Duodenal mucosa (tissue), 2 donors: ENCODE data around the gene TBC1D2B.
A peak's percentile ranks its signal among the peaks of the same experiment; 100 is the strongest.

ENCODE experiments used
- H3K27ac ChIP-seq: one replicate; pipeline ENCODE4 v1.7.0; 2013; ENCODE audit warnings: low read depth, low read length
- H3K27me3 ChIP-seq, 2 donors: one replicate each; pipeline ENCODE4 v1.7.0; 2013; ENCODE audit warnings: low read length in 2 of 2, control low read depth in 1 of 2; ENCODE audit not compliant: insufficient read depth in 2 of 2, control insufficient read depth in 1 of 2
- H3K36me3 ChIP-seq, 2 donors: one replicate each; pipeline ENCODE4 v1.7.0; 2013; ENCODE audit warnings: low read length in 2 of 2, control low read depth in 1 of 2; ENCODE audit not compliant: insufficient read depth in 2 of 2, control insufficient read depth in 1 of 2
- H3K4me1 ChIP-seq, 2 donors: one replicate each; pipeline ENCODE4 v1.7.0; 2013; ENCODE audit warnings: low read length in 2 of 2, control low read depth in 1 of 2; ENCODE audit not compliant: insufficient read depth in 2 of 2, control insufficient read depth in 1 of 2
- H3K4me3 ChIP-seq, 2 donors: one replicate each; pipeline ENCODE4 v1.7.0; 2013; ENCODE audit warnings: low read length in 2 of 2, low read depth in 1 of 2
- H3K9ac ChIP-seq, 2 donors: one replicate each; pipeline ENCODE4 v1.7.0; 2013; ENCODE audit warnings: low read length in 2 of 2, low read depth in 1 of 2
- H3K9me3 ChIP-seq, 2 donors: one replicate each; pipeline ENCODE4 v1.7.0; 2013; ENCODE audit warnings: low read length in 2 of 2, control low read depth in 1 of 2; ENCODE audit not compliant: control insufficient read depth in 1 of 2

Gene TBC1D2B

GRCh38 chr15:78077053-78077870, at the start of gene TBC1D2B:
TSS of gene TBC1D2B (minus strand) at chr15:78077711. CDS start at chr15:78077652, 59 bp downstream.
- Histone ChIP-seq H3K4me1 (peaks cover 30 to 31% of the 10 kb centered on the region in 2 donors), H3K36me3 (no peaks in the 10 kb centered on the region), H3K27me3 (no peaks in the 10 kb centered on the region), H3K9ac (peak within 1 kb of the TSS; percentile 83 to 93), H3K9me3 (no peaks in the 10 kb centered on the region), H3K4me3 (peak within 1 kb of the TSS; percentile 81 to 97), H3K27ac (peak within 1 kb of the TSS; percentile 85)

GRCh38 chr15:78125267-78125666, 47.8 kb upstream of the TBC1D2B start:
- H3K27me3 ChIP-seq = no peaks in the 10 kb centered on the region
- H3K9me3 ChIP-seq = no peaks in the 10 kb centered on the region
- H3K36me3 ChIP-seq = no peaks in the 10 kb centered on the region
- no peak overlapping the region for H3K27ac ChIP-seq
- H3K9ac ChIP-seq = no peak overlapping the region
- H3K4me1 ChIP-seq = peaks cover 14 to 25% of the 10 kb centered on the region in 2 donors
- H3K4me3 ChIP-seq = no peak overlapping the region

- H3K27me3 ChIP-seq = no peaks in the 10 kb centered on the region
Measured at GRCh38 chr15:78120523-78120922, 43.0 kb upstream of the TBC1D2B start.

GRCh38 chr15:78112551-78112950, 35.0 kb upstream of the TBC1D2B start:
- H3K9ac ChIP-seq = no peak overlapping the region
- H3K27me3 ChIP-seq = no peaks in the 10 kb centered on the region
- H3K36me3 ChIP-seq = no peaks in the 10 kb centered on the region
- H3K27ac ChIP-seq = no peak overlapping the region
- no peaks in the 10 kb centered on the region for H3K9me3 ChIP-seq
- H3K4me1 ChIP-seq = no peaks in the 10 kb centered on the region
- H3K4me3 ChIP-seq = no peak overlapping the region

More at GRCh38 chr15:78120523-78120922, 43.0 kb upstream of the TBC1D2B start:
- Histone ChIP-seq H3K9me3 (no peaks in the 10 kb centered on the region), H3K36me3 (no peaks in the 10 kb centered on the region), H3K4me1 (no peaks in the 10 kb centered on the region), H3K9ac (no peak overlapping the region), H3K4me3 (no peak overlapping the region), H3K27ac (no peak overlapping the region)

- no peak overlapping the region for H3K27ac ChIP-seq
- no peaks in the 10 kb centered on the region for H3K4me1 ChIP-seq
- H3K9me3 ChIP-seq = no peaks in the 10 kb centered on the region
- H3K36me3 ChIP-seq = no peaks in the 10 kb centered on the region
- H3K9ac ChIP-seq = no peak overlapping the region
- no peak overlapping the region for H3K4me3 ChIP-seq
- H3K27me3 ChIP-seq = no peaks in the 10 kb centered on the region
Measured at GRCh38 chr15:78111788-78112187, 34.3 kb upstream of the TBC1D2B start.

GRCh38 chr15:78110916-78111475, 33.5 kb upstream of the TBC1D2B start:
- no peaks in the 10 kb centered on the region for H3K27me3 ChIP-seq
- H3K9me3 ChIP-seq = no peaks in the 10 kb centered on the region
- H3K36me3 ChIP-seq = no peaks in the 10 kb centered on the region
- no peak overlapping the region for H3K4me3 ChIP-seq
- peaks cover under 1 to 3% of the 10 kb centered on the region in 2 donors for H3K4me1 ChIP-seq
- no peak overlapping the region for H3K27ac ChIP-seq
- H3K9ac ChIP-seq = no peak overlapping the region

GRCh38 chr15:78110096-78110495, 32.6 kb upstream of the TBC1D2B start:
- Histone ChIP-seq H3K9ac (no peak overlapping the region), H3K4me1 (peaks cover 10% of the 10 kb centered on the region in 2 donors), H3K4me3 (no peak overlapping the region)

GRCh38 chr15:78109156-78109555, 31.6 kb upstream of the TBC1D2B start:
- H3K9me3 ChIP-seq = no peaks in the 10 kb centered on the region

More at GRCh38 chr15:78110096-78110495, 32.6 kb upstream of the TBC1D2B start:
- Histone ChIP-seq H3K27ac (no peak overlapping the region), H3K27me3 (no peaks in the 10 kb centered on the region), H3K9me3 (no peaks in the 10 kb centered on the region), H3K36me3 (no peaks in the 10 kb centered on the region)

GRCh38 chr15:78108300-78109084, 31.0 kb upstream of the TBC1D2B start:
- Histone ChIP-seq H3K4me1 (peaks cover 17 to 21% of the 10 kb centered on the region in 2 donors), H3K36me3 (no peaks in the 10 kb centered on the region), H3K9me3 (no peaks in the 10 kb centered on the region), H3K27me3 (no peaks in the 10 kb centered on the region), H3K27ac (no peak overlapping the region), H3K9ac (no peak overlapping the region), H3K4me3 (no peak overlapping the region)

More at GRCh38 chr15:78109156-78109555, 31.6 kb upstream of the TBC1D2B start:
- no peak overlapping the region for H3K4me3 ChIP-seq
- no peak overlapping the region for H3K27ac ChIP-seq
- no peaks in the 10 kb centered on the region for H3K36me3 ChIP-seq
- H3K27me3 ChIP-seq = no peaks in the 10 kb centered on the region
- H3K4me1 ChIP-seq = peaks cover 11 to 15% of the 10 kb centered on the region in 2 donors
- no peak overlapping the region for H3K9ac ChIP-seq

- Histone ChIP-seq H3K4me1 (peaks cover 21 to 31% of the 10 kb centered on the region in 2 donors), H3K9ac (no peak overlapping the region), H3K36me3 (no peaks in the 10 kb centered on the region), H3K27ac (no peak overlapping the region), H3K4me3 (no peak overlapping the region), H3K27me3 (no peaks in the 10 kb centered on the region), H3K9me3 (no peaks in the 10 kb centered on the region)
Measured at GRCh38 chr15:78107471-78107870, 30.0 kb upstream of the TBC1D2B start.
